BE2C (cell line): ENCODE results near the gene TATDN2.
"Not testable (repeated sequence)": the region's sequence is repeated elsewhere in the genome, so short reads cannot be mapped to it uniquely, and the experiment has no call there.

ENCODE experiments used
- DNase-seq: peaks from one replicate; pipeline ENCODE4 v3.0.0-alpha.2; 2020
- H3K27me3 ChIP-seq: fragments of 250-450 bp; sonication (Bioruptor Pico); 2 replicates; pipeline ENCODE4 v1.5.1; 2020; ENCODE audit warnings: mild to moderate bottlenecking
- H3K36me3 ChIP-seq: fragments of 250-450 bp; sonication (Bioruptor Pico); 2 replicates; pipeline ENCODE4 v1.5.1; 2020; ENCODE audit warnings: mild to moderate bottlenecking
- H3K4me1 ChIP-seq: fragments of 250-450 bp; sonication (Bioruptor Pico); 2 replicates; pipeline ENCODE4 v1.5.1; 2020
- H3K4me3 ChIP-seq: 2 replicates; pipeline ENCODE4 v1.5.1; 2011; ENCODE audit warnings: low read depth, low read length
- H3K9me3 ChIP-seq: fragments of 250-450 bp; sonication (Bioruptor Pico); 2 replicates; pipeline ENCODE4 v1.5.1; 2020
- CTCF ChIP-seq: IDR thresholded peaks from 2 replicates; pipeline ENCODE4 v1.5.1; 2012; ENCODE audit warnings: mild to moderate bottlenecking, low read depth, low read length

Gene TATDN2

GRCh38 chr3:10263646-10264363, 15.5 kb downstream of the TATDN2 start:
- peak; percentile 50 for TF ChIP-seq CTCF

GRCh38 chr3:10265833-10266232, 17.6 kb downstream of the TATDN2 start:
- Histone ChIP-seq H3K4me1 (no peaks in the 10 kb centered on the region), H3K27me3 (no peaks in the 10 kb centered on the region), H3K9me3 (no peaks in the 10 kb centered on the region), H3K36me3 (peaks cover 11% of the 10 kb centered on the region), H3K4me3 (no peak overlapping the region)
- DNase-seq, result no peak
- no peak for TF ChIP-seq CTCF

More at GRCh38 chr3:10263646-10264363, 15.5 kb downstream of the TATDN2 start:
- peak; percentile 40 for DNase-seq
- Histone ChIP-seq H3K4me3 (no peak overlapping the region), H3K36me3 (peaks cover 6% of the 10 kb centered on the region), H3K9me3 (no peaks in the 10 kb centered on the region), H3K4me1 (no peaks in the 10 kb centered on the region), H3K27me3 (no peaks in the 10 kb centered on the region)

GRCh38 chr3:10266936-10267335, 18.7 kb downstream of the TATDN2 start:
- H3K4me1 ChIP-seq, H3K9me3 ChIP-seq, H3K27me3 ChIP-seq, H3K4me3 ChIP-seq, DNase-seq: not testable (repeated sequence)
- peaks cover 10% of the 10 kb centered on the region for H3K36me3 ChIP-seq

- DNase-seq, result no peak
- Histone ChIP-seq H3K9me3 (no peaks in the 10 kb centered on the region), H3K27me3 (no peaks in the 10 kb centered on the region), H3K36me3 (peaks cover 10% of the 10 kb centered on the region), H3K4me1 (no peaks in the 10 kb centered on the region), H3K4me3 (no peak overlapping the region)
- no peak for TF ChIP-seq CTCF
These were observed 19.9 kb downstream of the TATDN2 start for GRCh38 chr3:10268116-10268515.

- DNase-seq, result no peak
- no peaks in the 10 kb centered on the region for H3K4me1 ChIP-seq
- peaks cover 10% of the 10 kb centered on the region for H3K36me3 ChIP-seq
- no peak overlapping the region for H3K4me3 ChIP-seq
- no peaks in the 10 kb centered on the region for H3K9me3 ChIP-seq
- no peak for TF ChIP-seq CTCF
- H3K27me3 ChIP-seq, result no peaks in the 10 kb centered on the region
These were observed 20.7 kb downstream of the TATDN2 start for GRCh38 chr3:10268930-10269329.

GRCh38 chr3:10269443-10269842, 21.2 kb downstream of the TATDN2 start:
- Histone ChIP-seq H3K27me3 (no peaks in the 10 kb centered on the region), H3K36me3 (peaks cover 10% of the 10 kb centered on the region), H3K4me3 (no peak overlapping the region), H3K4me1 (no peaks in the 10 kb centered on the region), H3K9me3 (no peaks in the 10 kb centered on the region)
- no peak for TF ChIP-seq CTCF
- DNase-seq, result no peak

GRCh38 chr3:10272476-10272875, 24.2 kb downstream of the TATDN2 start:
- not testable (repeated sequence) for H3K4me3 ChIP-seq, H3K4me1 ChIP-seq, H3K9me3 ChIP-seq, H3K27me3 ChIP-seq, DNase-seq
- H3K36me3 ChIP-seq, result peaks cover 10% of the 10 kb centered on the region
